HG03575 (cell line): ENCODE measurements around the gene BTK.

Source experiments
- ATAC-seq: cut with Tn5 transposase; IDR thresholded peaks from one replicate; pipeline ENCODE4 v1.9.1; 2021; ENCODE audit not compliant: unreplicated experiment, insufficient number of reproducible peaks, low FRiP score; ENCODE audit errors: extremely low read depth

BTK gene

GRCh38 chrX:101385795-101386541 lies at the start of gene BTK:
BTK (minus strand) TSS chrX:101386191; CDS start chrX:101375284, 10,907 bp downstream.
- ATAC-seq: peak; percentile 47

- ATAC-seq: peak; percentile 89
Measured at GRCh38 chrX:101430457-101431078, 44.6 kb upstream of the BTK start.

GRCh38 chrX:101429934-101430333 lies 43.9 kb upstream of the BTK start:
- no peak for ATAC-seq

GRCh38 chrX:101427954-101428353 lies 42.0 kb upstream of the BTK start:
- no peak for ATAC-seq

GRCh38 chrX:101419489-101419888 lies 33.5 kb upstream of the BTK start:
- no peak for ATAC-seq

- no peak for ATAC-seq
Measured at GRCh38 chrX:101417981-101418841, 32.2 kb upstream of the BTK start.

GRCh38 chrX:101417190-101417589 lies 31.2 kb upstream of the BTK start:
- ATAC-seq: no peak

- ATAC-seq: no peak
Measured at GRCh38 chrX:101416691-101417090, 30.7 kb upstream of the BTK start.

- peak; percentile 49 for ATAC-seq
Measured at GRCh38 chrX:101415180-101416145, 29.5 kb upstream of the BTK start.

- no peak for ATAC-seq
Measured at GRCh38 chrX:101411984-101412383, 26.0 kb upstream of the BTK start.

GRCh38 chrX:101410461-101410860 lies 24.5 kb upstream of the BTK start:
- ATAC-seq: no peak

- no peak for ATAC-seq
Measured at GRCh38 chrX:101409043-101409442, 23.1 kb upstream of the BTK start.

- ATAC-seq: peak; percentile 7
Measured at GRCh38 chrX:101408532-101408841, 22.5 kb upstream of the BTK start.

GRCh38 chrX:101407748-101408531 lies 21.9 kb upstream of the BTK start, which contains the start of the genes GLA and HNRNPH2:
GLA (minus strand) TSS chrX:101407925; CDS start chrX:101407903, 22 bp downstream.
HNRNPH2 (plus strand) TSS chrX:101408222; CDS start chrX:101411989, 3,767 bp downstream.
- peak; percentile 94 for ATAC-seq

- ATAC-seq: no peak
Measured at GRCh38 chrX:101407167-101407747, 21.3 kb upstream of the BTK start.

- no peak for ATAC-seq
Measured at GRCh38 chrX:101399825-101400224, 13.8 kb upstream of the BTK start.

GRCh38 chrX:101398694-101399093 lies 12.7 kb upstream of the BTK start:
- ATAC-seq: no peak

- no peak for ATAC-seq
Measured at GRCh38 chrX:101397779-101398178, 11.8 kb upstream of the BTK start.
